ENCODE data around the gene TRIP13.

The TRIP13 gene

DNA sequence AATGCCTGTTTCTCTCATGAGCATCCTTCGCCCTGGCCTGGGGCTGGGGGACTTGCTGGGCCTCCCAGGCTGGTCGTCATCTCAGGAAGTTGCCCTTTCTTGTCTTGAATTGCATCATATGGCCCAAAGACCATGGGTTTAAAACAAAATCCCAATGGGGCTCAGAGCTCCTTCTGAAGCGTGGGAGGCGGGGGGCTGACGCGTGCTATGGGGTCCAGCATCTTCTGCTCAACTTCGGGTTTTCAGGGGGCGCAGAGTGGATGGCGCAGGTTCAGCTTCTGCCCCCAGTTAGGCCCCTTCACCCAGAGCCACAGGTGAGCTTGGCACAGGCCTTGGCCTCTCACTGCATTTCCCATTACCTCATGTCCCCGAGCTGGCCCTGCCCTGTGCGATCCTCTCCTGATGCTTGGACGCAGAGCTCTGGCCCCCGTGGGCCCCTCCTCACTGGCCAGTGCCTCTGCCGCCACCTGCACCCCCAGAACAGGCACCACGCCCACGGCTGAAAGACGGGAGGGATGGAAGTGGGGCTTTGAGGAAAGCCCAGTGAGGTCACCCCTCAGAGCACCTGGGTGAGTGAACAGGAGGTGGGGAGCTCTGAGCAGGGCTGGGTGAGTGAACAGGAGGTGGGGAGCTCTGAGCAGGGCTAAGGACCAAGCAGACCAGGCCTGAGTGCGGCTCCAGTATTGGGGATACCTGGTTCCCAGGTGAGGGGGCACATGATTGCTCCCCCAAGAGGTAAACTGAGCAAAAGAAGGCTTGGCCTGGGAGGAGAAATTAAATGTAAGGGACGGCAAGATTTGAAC, 56.0 kb downstream of the TRIP13 start:
- no peaks in the 10 kb centered on the region for H3K36me3 ChIP-seq (ENCODE audit: control insufficient read depth, insufficient read depth, low read length)
- H3K4me3 ChIP-seq (replicated peaks; ENCODE audit: low read depth, low read length): no peak overlapping the region
- no peak for DNase-seq (ENCODE audit: extremely low read depth, insufficient read length)
- TF ChIP-seq, protein P1, sequence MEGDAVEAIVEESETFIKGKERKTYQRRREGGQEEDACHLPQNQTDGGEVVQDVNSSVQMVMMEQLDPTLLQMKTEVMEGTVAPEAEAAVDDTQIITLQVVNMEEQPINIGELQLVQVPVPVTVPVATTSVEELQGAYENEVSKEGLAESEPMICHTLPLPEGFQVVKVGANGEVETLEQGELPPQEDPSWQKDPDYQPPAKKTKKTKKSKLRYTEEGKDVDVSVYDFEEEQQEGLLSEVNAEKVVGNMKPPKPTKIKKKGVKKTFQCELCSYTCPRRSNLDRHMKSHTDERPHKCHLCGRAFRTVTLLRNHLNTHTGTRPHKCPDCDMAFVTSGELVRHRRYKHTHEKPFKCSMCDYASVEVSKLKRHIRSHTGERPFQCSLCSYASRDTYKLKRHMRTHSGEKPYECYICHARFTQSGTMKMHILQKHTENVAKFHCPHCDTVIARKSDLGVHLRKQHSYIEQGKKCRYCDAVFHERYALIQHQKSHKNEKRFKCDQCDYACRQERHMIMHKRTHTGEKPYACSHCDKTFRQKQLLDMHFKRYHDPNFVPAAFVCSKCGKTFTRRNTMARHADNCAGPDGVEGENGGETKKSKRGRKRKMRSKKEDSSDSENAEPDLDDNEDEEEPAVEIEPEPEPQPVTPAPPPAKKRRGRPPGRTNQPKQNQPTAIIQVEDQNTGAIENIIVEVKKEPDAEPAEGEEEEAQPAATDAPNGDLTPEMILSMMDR (IDR thresholded peaks at IDR 0.05; ENCODE audit: insufficient read depth, low read length, poor library complexity, severe bottlenecking): no peak
- peaks cover 9% of the 10 kb centered on the region for H3K27me3 ChIP-seq (replicated peaks; ENCODE audit: control insufficient read depth, insufficient read depth, low read length)

DNA sequence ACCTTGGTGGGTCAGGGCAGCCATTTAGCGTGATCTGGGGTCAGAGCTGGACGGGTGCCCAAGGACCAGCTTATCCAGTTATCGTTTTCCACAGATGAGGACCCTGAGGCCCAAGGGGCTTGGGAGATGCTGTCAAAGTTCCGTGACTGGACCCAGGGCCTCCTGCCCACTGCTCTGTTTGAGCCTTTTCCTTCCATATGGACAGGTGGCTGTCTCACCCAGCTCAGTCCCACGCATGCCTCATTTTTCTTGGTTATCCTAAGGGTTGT, 56.5 kb downstream of the TRIP13 start:
- Histone ChIP-seq H3K36me3 (ENCODE audit: control insufficient read depth, insufficient read depth, low read length) (no peaks in the 10 kb centered on the region), H3K4me3 (replicated peaks; ENCODE audit: low read depth, low read length) (no peak overlapping the region), H3K27me3 (replicated peaks; ENCODE audit: control insufficient read depth, insufficient read depth, low read length) (peaks cover 9% of the 10 kb centered on the region)
- DNase-seq (ENCODE audit: extremely low read depth, insufficient read length): no peak
- TF ChIP-seq, protein P1 (IDR thresholded peaks at IDR 0.05; ENCODE audit: insufficient read depth, low read length, poor library complexity, severe bottlenecking): no peak

GRCh38 chr5:949815-950560, 57.3 kb downstream of the TRIP13 start:
- Histone ChIP-seq H3K4me3 (replicated peaks; ENCODE audit: low read depth, low read length) (no peak overlapping the region), H3K36me3 (ENCODE audit: control insufficient read depth, insufficient read depth, low read length) (no peaks in the 10 kb centered on the region), H3K27me3 (replicated peaks; ENCODE audit: control insufficient read depth, insufficient read depth, low read length) (peaks cover 9% of the 10 kb centered on the region)
- TF ChIP-seq, protein P1 (IDR thresholded peaks at IDR 0.05; ENCODE audit: insufficient read depth, low read length, poor library complexity, severe bottlenecking): peak; percentile 5
- DNase-seq (ENCODE audit: extremely low read depth, insufficient read length): no peak

- TF ChIP-seq, protein P1 (IDR thresholded peaks at IDR 0.05; ENCODE audit: insufficient read depth, low read length, poor library complexity, severe bottlenecking): no peak
- DNase-seq (ENCODE audit: extremely low read depth, insufficient read length): no peak
- Histone ChIP-seq H3K27me3 (replicated peaks; ENCODE audit: control insufficient read depth, insufficient read depth, low read length) (peaks cover 7% of the 10 kb centered on the region), H3K4me3 (replicated peaks; ENCODE audit: low read depth, low read length) (no peak overlapping the region), H3K36me3 (ENCODE audit: control insufficient read depth, insufficient read depth, low read length) (no peaks in the 10 kb centered on the region)
Observed at GRCh38 chr5:951940-952596, 59.4 kb downstream of the TRIP13 start.

DNA sequence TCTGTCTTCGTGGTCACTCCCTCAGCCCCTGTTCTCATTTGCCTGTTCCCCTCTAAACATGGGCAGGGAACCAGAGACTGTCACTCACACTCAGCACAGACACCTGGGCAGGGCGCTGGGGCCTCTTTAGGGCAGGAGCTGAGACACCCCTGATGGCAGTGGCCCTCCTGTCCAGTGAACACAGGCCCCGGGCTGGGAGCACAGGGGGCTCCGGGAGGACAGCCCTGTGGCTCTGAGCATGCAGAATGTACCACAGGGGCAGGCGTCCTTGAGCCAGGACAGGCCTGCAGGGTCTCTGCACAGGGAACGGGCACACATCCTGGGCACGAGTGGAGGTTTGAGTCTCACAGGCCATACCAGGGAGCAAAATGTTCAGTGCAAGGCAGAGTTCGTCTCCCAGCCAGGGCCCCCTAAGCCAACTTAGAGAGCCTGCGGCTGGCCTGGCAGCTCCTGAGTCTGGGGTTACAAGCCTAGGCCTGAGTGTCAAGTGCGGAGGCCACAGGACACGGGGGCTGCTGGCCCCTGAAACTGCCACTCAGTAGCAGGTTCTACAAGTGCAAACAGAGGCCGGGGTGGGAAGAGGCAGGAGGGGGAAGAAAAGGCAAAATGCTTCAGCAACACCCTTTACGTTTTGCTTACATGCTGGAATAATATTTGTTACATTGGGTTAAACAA, 60.0 kb downstream of the TRIP13 start:
- DNase-seq (ENCODE audit: extremely low read depth, insufficient read length): no peak
- Histone ChIP-seq H3K36me3 (ENCODE audit: control insufficient read depth, insufficient read depth, low read length) (no peaks in the 10 kb centered on the region), H3K27me3 (replicated peaks; ENCODE audit: control insufficient read depth, insufficient read depth, low read length) (peaks cover 5% of the 10 kb centered on the region), H3K4me3 (replicated peaks; ENCODE audit: low read depth, low read length) (no peak overlapping the region)
- TF ChIP-seq, protein P1 (IDR thresholded peaks at IDR 0.05; ENCODE audit: insufficient read depth, low read length, poor library complexity, severe bottlenecking): no peak

Measured in GM06990 (cell line).